ENCODE data around the gene SPA17.

The SPA17 gene

GRCh38 chr11:124739479-124740276, 66.0 kb downstream of the SPA17 start, which contains the start of gene NRGN:
Gene NRGN (plus strand): TSS chr11:124739942. CDS start chr11:124740085, 143 bp downstream.
- Histone ChIP-seq H3K27ac (ENCODE audit: low read depth, low read length) (no peak within 1 kb of the TSS), H3K27me3 (ENCODE audit: control insufficient read depth, insufficient read depth, low read length) (peaks cover 97% of the 10 kb centered on the region), H3K9ac (ENCODE audit: low read length) (peak within 1 kb of the TSS; percentile 21)

GRCh38 chr11:124740277-124740882, 66.7 kb downstream of the SPA17 start:
- no peaks in the 10 kb centered on the region for H3K36me3 ChIP-seq (ENCODE audit: control insufficient read depth, insufficient read depth, low read length)

More at GRCh38 chr11:124739479-124740276, 66.0 kb downstream of the SPA17 start, which contains the start of gene NRGN:
- H3K4me1 ChIP-seq (ENCODE audit: control insufficient read depth, insufficient read depth, low read length) = peaks cover 11% of the 10 kb centered on the region; the same call in 1 of the 2 replicates
- H3K4me3 ChIP-seq (ENCODE audit: low read depth, low read length) = peak within 1 kb of the TSS; percentile 64
- no peaks in the 10 kb centered on the region for H3K9me3 ChIP-seq (ENCODE audit: control insufficient read depth, insufficient read depth, low read depth, low read length)
- H3K36me3 ChIP-seq (ENCODE audit: control insufficient read depth, insufficient read depth, low read length) = no peaks in the 10 kb centered on the region

GRCh38 chr11:124742555-124742954, 68.9 kb downstream of the SPA17 start:
- H3K27me3 ChIP-seq (ENCODE audit: control insufficient read depth, insufficient read depth, low read length) = peaks cover 96% of the 10 kb centered on the region
- H3K4me1 ChIP-seq (ENCODE audit: control insufficient read depth, insufficient read depth, low read length) = peaks cover 22% of the 10 kb centered on the region
- H3K36me3 ChIP-seq (ENCODE audit: control insufficient read depth, insufficient read depth, low read length) = no peaks in the 10 kb centered on the region
- no peak overlapping the region for H3K27ac ChIP-seq (ENCODE audit: low read depth, low read length)
- H3K4me3 ChIP-seq (ENCODE audit: low read depth, low read length) = no peak overlapping the region
- H3K9ac ChIP-seq (ENCODE audit: low read length) = no peak overlapping the region
- no peaks in the 10 kb centered on the region for H3K9me3 ChIP-seq (ENCODE audit: control insufficient read depth, insufficient read depth, low read depth, low read length)

More at GRCh38 chr11:124740277-124740882, 66.7 kb downstream of the SPA17 start:
- Histone ChIP-seq H3K9me3 (ENCODE audit: control insufficient read depth, insufficient read depth, low read depth, low read length) (no peaks in the 10 kb centered on the region), H3K4me1 (ENCODE audit: control insufficient read depth, insufficient read depth, low read length) (peaks cover 16% of the 10 kb centered on the region; the same call in 1 of the 2 replicates), H3K27me3 (ENCODE audit: control insufficient read depth, insufficient read depth, low read length) (peaks cover 97% of the 10 kb centered on the region), H3K4me3 (ENCODE audit: low read depth, low read length) (peak overlapping the region; percentile 64), H3K27ac (ENCODE audit: low read depth, low read length) (no peak overlapping the region), H3K9ac (ENCODE audit: low read length) (no peak overlapping the region)

- Histone ChIP-seq H3K4me3 (ENCODE audit: low read depth, low read length) (no peak overlapping the region), H3K27ac (ENCODE audit: low read depth, low read length) (no peak overlapping the region), H3K4me1 (ENCODE audit: control insufficient read depth, insufficient read depth, low read length) (peaks cover 24% of the 10 kb centered on the region), H3K36me3 (ENCODE audit: control insufficient read depth, insufficient read depth, low read length) (no peaks in the 10 kb centered on the region), H3K27me3 (ENCODE audit: control insufficient read depth, insufficient read depth, low read length) (peaks cover 96% of the 10 kb centered on the region), H3K9ac (ENCODE audit: low read length) (no peak overlapping the region), H3K9me3 (ENCODE audit: control insufficient read depth, insufficient read depth, low read depth, low read length) (no peaks in the 10 kb centered on the region)
Observed at GRCh38 chr11:124743050-124743449, 69.3 kb downstream of the SPA17 start.

GRCh38 chr11:124745270-124745834, 71.6 kb downstream of the SPA17 start:
- Histone ChIP-seq H3K4me1 (ENCODE audit: control insufficient read depth, insufficient read depth, low read length) (peaks cover 14% of the 10 kb centered on the region), H3K27me3 (ENCODE audit: control insufficient read depth, insufficient read depth, low read length) (peaks cover 99% of the 10 kb centered on the region), H3K9ac (ENCODE audit: low read length) (no peak overlapping the region), H3K9me3 (ENCODE audit: control insufficient read depth, insufficient read depth, low read depth, low read length) (no peaks in the 10 kb centered on the region), H3K27ac (ENCODE audit: low read depth, low read length) (no peak overlapping the region), H3K36me3 (ENCODE audit: control insufficient read depth, insufficient read depth, low read length) (no peaks in the 10 kb centered on the region), H3K4me3 (ENCODE audit: low read depth, low read length) (peak overlapping the region; percentile 72)

GRCh38 chr11:124745835-124746620, 72.3 kb downstream of the SPA17 start:
- Histone ChIP-seq H3K27ac (ENCODE audit: low read depth, low read length) (no peak overlapping the region), H3K27me3 (ENCODE audit: control insufficient read depth, insufficient read depth, low read length) (peaks cover 99% of the 10 kb centered on the region), H3K9ac (ENCODE audit: low read length) (no peak overlapping the region), H3K4me3 (ENCODE audit: low read depth, low read length) (peak overlapping the region; percentile 72), H3K4me1 (ENCODE audit: control insufficient read depth, insufficient read depth, low read length) (peaks cover 14% of the 10 kb centered on the region), H3K9me3 (ENCODE audit: control insufficient read depth, insufficient read depth, low read depth, low read length) (no peaks in the 10 kb centered on the region), H3K36me3 (ENCODE audit: control insufficient read depth, insufficient read depth, low read length) (no peaks in the 10 kb centered on the region)

GRCh38 chr11:124746621-124747243, 73.0 kb downstream of the SPA17 start:
- Histone ChIP-seq H3K9me3 (ENCODE audit: control insufficient read depth, insufficient read depth, low read depth, low read length) (no peaks in the 10 kb centered on the region), H3K36me3 (ENCODE audit: control insufficient read depth, insufficient read depth, low read length) (no peaks in the 10 kb centered on the region), H3K4me1 (ENCODE audit: control insufficient read depth, insufficient read depth, low read length) (peaks cover 21% of the 10 kb centered on the region), H3K9ac (ENCODE audit: low read length) (peak overlapping the region; percentile 11), H3K4me3 (ENCODE audit: low read depth, low read length) (peak overlapping the region; percentile 72), H3K27me3 (ENCODE audit: control insufficient read depth, insufficient read depth, low read length) (peaks cover 99% of the 10 kb centered on the region), H3K27ac (ENCODE audit: low read depth, low read length) (no peak overlapping the region)

All from HUES6 (cell line).